HFFc6 (cell line): ENCODE data around the gene DCK. TPM values are rescaled to one million over a fixed set of nuclear protein-coding genes. Genes with fewer than 3 reads are reported as not detected.

Source experiments
- DNase-seq: peaks from one replicate; pipeline ENCODE4 v3.0.0-alpha.2; 2018
- H3K27ac Mint-ChIP-seq: 2 replicates; pipeline ENCODE4 v1.8.0; 2020; ENCODE audit warnings: mild to moderate bottlenecking, mixed read lengths
- H3K27me3 Mint-ChIP-seq: 2 replicates; pipeline ENCODE4 v1.8.0; 2021; ENCODE audit warnings: mild to moderate bottlenecking, moderate library complexity, mixed read lengths; ENCODE audit not compliant: insufficient read depth
- H3K36me3 Mint-ChIP-seq: 2 replicates; pipeline ENCODE4 v1.8.0; 2021; ENCODE audit warnings: low read depth, mixed read lengths
- H3K4me1 Mint-ChIP-seq: 2 replicates; pipeline ENCODE4 v1.8.0; 2020; ENCODE audit warnings: low read depth, mixed read lengths
- H3K4me3 Mint-ChIP-seq: 2 replicates; pipeline ENCODE4 v1.8.0; 2020; ENCODE audit warnings: mild to moderate bottlenecking, moderate library complexity, mixed read lengths
- H3K9me3 Mint-ChIP-seq: 2 replicates; pipeline ENCODE4 v1.8.0; 2020; ENCODE audit warnings: mild to moderate bottlenecking, mixed read lengths
- CTCF ChIP-seq: fragments of 200-600 bp; sonication (generic); IDR thresholded peaks from 2 replicates; pipeline ENCODE4 v1.5.0; 2021; ENCODE audit warnings: antibody characterized with exemption, mild to moderate bottlenecking
- total RNA-seq, 6 experiments: library from RNA; stranded (reverse); fragmentation: NEBNext Ultra II Directional; extraction: Animal tissue kit (Norgen Biotek cat#: 25700); gene quantifications; 2 replicates in 1 of 6; 3 replicates in 5 of 6; pipeline ENCODE4 v1.2.3, GENCODE V29; 2021

DCK gene
- total RNA-seq, 6 experiments from 2014 or later, result 13.1 to 23.9 (median 22.3) TPM

GRCh38 chr4:70992391-70992881 lies 1.0 kb upstream of the DCK start:
- DNase-seq, result no peak
- Mint-ChIP-seq H3K9me3 (no peaks in the 10 kb centered on the region), H3K4me3 (peak overlapping the region; percentile 91), H3K4me1 (peaks cover 48% of the 10 kb centered on the region), H3K36me3 (peaks cover 20% of the 10 kb centered on the region; the same call in 1 of the 2 replicates), H3K27me3 (no peaks in the 10 kb centered on the region; the same call in 1 of the 2 replicates), H3K27ac (peak overlapping the region; percentile 92)
- TF ChIP-seq CTCF, result no peak

GRCh38 chr4:70994069-70994366 lies 569 bp downstream of the DCK start:
- Mint-ChIP-seq H3K36me3 (peaks cover 32% of the 10 kb centered on the region), H3K4me3 (peak overlapping the region; percentile 91), H3K27me3 (no peaks in the 10 kb centered on the region; the same call in 1 of the 2 replicates), H3K9me3 (no peaks in the 10 kb centered on the region), H3K27ac (peak overlapping the region; percentile 92), H3K4me1 (peaks cover 55% of the 10 kb centered on the region)
- TF ChIP-seq CTCF, result no peak
- DNase-seq, result no peak

- Mint-ChIP-seq H3K9me3 (peaks cover 2% of the 10 kb centered on the region), H3K27ac (peak overlapping the region; percentile 92), H3K27me3 (no peaks in the 10 kb centered on the region; the same call in 1 of the 2 replicates), H3K4me1 (peaks cover 55% of the 10 kb centered on the region), H3K4me3 (peak overlapping the region; percentile 91), H3K36me3 (peaks cover 37% of the 10 kb centered on the region)
- no peak for TF ChIP-seq CTCF
- no peak for DNase-seq
Measured at GRCh38 chr4:70994387-70995099, 1.1 kb downstream of the DCK start.

- H3K36me3 Mint-ChIP-seq, result peaks cover 52% of the 10 kb centered on the region
- DNase-seq, result no peak
- peaks cover 55% of the 10 kb centered on the region for H3K4me1 Mint-ChIP-seq
- H3K27me3 Mint-ChIP-seq, result no peaks in the 10 kb centered on the region; the same call in 1 of the 2 replicates
- H3K9me3 Mint-ChIP-seq, result peaks cover 16% of the 10 kb centered on the region
- peak overlapping the region; percentile 36 for H3K27ac Mint-ChIP-seq
- peak overlapping the region; percentile 91 for H3K4me3 Mint-ChIP-seq
- no peak for TF ChIP-seq CTCF
Measured at GRCh38 chr4:70996018-70996360, 2.5 kb downstream of the DCK start.

DNA sequence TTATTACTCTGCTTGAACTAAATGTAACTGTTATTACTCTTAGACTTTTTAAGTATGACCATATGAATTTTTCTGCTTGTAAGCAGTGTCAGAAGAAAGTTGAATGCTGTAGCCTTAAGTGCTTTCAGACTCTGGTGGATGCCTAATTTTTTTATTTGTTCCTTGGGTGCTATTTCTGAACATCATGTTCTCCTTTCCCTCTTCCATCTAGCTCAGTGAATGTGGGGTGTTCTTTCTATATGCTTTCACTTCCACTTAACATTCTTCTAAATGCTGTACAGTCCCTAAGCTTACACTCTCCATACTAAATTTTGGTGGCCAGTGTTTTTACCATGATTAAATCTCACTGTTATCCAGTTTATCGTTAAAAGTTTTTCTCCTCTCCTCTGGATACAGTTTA lies 3.6 kb downstream of the DCK start:
- H3K9me3 Mint-ChIP-seq, result peaks cover 25% of the 10 kb centered on the region
- H3K27ac Mint-ChIP-seq, result peak overlapping the region; percentile 36
- peaks cover 55% of the 10 kb centered on the region for H3K4me1 Mint-ChIP-seq
- H3K36me3 Mint-ChIP-seq, result peaks cover 62% of the 10 kb centered on the region
- no peaks in the 10 kb centered on the region for H3K27me3 Mint-ChIP-seq
- peak overlapping the region; percentile 91 for H3K4me3 Mint-ChIP-seq
- TF ChIP-seq CTCF, result no peak
- DNase-seq, result no peak
